GM12878 (cell line): ENCODE data around the gene ADAMTSL1.

Source experiments
- ATF7 ChIP-seq: fragments of 450-650 bp; IDR thresholded peaks from 2 replicates; pipeline ENCODE4 v1.6.1; 2016; ENCODE audit warnings: low read depth, mild to moderate bottlenecking
- TF ChIP-seq, protein P1 (sequence below): IDR thresholded peaks from 2 replicates; pipeline ENCODE4 v1.6.1; 2011; ENCODE audit warnings: mild to moderate bottlenecking, low read depth, low read length, moderate library complexity; ENCODE audit not compliant: insufficient replicate concordance

DNA sequence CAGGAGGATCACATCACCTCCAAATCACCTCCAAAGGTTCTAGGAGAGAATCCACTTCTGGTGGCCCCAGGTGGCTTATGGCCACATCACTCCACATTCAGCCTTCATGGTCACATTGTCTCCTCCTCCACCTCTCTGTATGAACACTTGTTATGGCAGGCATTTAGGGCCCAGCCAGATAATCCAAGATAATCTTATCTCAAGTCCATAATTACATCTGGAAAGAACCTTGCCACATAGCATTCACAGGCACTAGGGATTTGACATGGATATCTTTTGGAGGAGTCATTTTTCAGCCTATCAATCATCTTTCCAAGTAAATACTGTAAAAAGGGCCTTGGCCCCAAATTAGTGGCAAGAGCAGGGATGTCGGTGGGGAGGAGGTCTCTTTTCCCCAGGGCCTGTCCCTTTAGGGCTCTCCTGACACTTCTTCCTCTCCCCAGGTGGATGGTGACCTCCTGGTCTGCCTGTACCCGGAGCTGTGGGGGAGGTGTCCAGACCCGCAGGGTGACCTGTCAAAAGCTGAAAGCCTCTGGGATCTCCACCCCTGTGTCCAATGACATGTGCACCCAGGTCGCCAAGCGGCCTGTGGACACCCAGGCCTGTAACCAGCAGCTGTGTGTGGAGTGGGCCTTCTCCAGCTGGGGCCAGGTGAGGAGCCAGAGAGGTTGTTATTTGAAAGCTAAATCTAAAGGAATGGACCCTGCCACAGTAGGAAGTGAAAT lies 418.2 kb downstream of the ADAMTSL1 start:
- TF ChIP-seq, protein P1, sequence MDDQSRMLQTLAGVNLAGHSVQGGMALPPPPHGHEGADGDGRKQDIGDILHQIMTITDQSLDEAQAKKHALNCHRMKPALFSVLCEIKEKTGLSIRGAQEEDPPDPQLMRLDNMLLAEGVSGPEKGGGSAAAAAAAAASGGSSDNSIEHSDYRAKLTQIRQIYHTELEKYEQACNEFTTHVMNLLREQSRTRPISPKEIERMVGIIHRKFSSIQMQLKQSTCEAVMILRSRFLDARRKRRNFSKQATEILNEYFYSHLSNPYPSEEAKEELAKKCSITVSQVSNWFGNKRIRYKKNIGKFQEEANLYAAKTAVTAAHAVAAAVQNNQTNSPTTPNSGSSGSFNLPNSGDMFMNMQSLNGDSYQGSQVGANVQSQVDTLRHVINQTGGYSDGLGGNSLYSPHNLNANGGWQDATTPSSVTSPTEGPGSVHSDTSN, result no peak
- TF ChIP-seq ATF7, result no peak
